Naive thymus-derived CD4-positive, alpha-beta T cell (primary cell): Measurements from ENCODE around the gene CHI3L2. TPM values are rescaled to one million over a fixed set of nuclear protein-coding genes. Genes with fewer than 3 reads are reported as not detected.

Experiments
- ATAC-seq: fragments of 150-1000 bp; cut with Tn5 transposase; 2 replicates; pipeline ENCODE4 v1.10.0; 2021; ENCODE audit warnings: mild to moderate bottlenecking, moderate library complexity
- CTCF ChIA-PET: fragments of 350-600 bp; sonication (Branson Sonifier 250); formaldehyde crosslinking; loops from one replicate; lab custom pipeline; 2021; ENCODE audit warnings: antibody characterized with exemption; lab: Charles Lee
- POLR2A ChIA-PET: fragments of 350-600 bp; sonication (Branson Sonifier 250); formaldehyde crosslinking; loops from one replicate; lab custom pipeline; 2021; ENCODE audit warnings: antibody characterized with exemption, inconsistent platforms; lab: Charles Lee
- DNase-seq, 9 donors: peaks; one replicate each; pipeline versions ENCODE4 v3.0.0 to v3.0.0-alpha.2; 2020 to 2022; ENCODE audit warnings: mixed read lengths in 1 of 9
- H3K27ac ChIP-seq: one replicate; pipeline ENCODE4 v1.7.0; 2013; ENCODE audit warnings: mild to moderate bottlenecking, low read depth, low read length, moderate library complexity
- H3K27me3 ChIP-seq, 2 donors: one replicate each; pipeline ENCODE4 v1.7.0; 2013; ENCODE audit warnings: low read length in 2 of 2, mild to moderate bottlenecking in 2 of 2, moderate library complexity in 2 of 2; ENCODE audit not compliant: control insufficient read depth in 2 of 2, insufficient read depth in 2 of 2
- H3K36me3 ChIP-seq, 3 experiments: 1 replicate in 2 of 3; 2 replicates in 1 of 3; pipeline ENCODE4 v1.7.0; 2013; ENCODE audit warnings: low read length in 3 of 3, mild to moderate bottlenecking in 3 of 3, moderate library complexity in 1 of 3; ENCODE audit not compliant: insufficient read depth in 3 of 3, control insufficient read depth in 2 of 3
- H3K4me1 ChIP-seq, 2 donors: one replicate each; pipeline ENCODE4 v1.7.0; 2013; ENCODE audit warnings: low read length in 2 of 2, mild to moderate bottlenecking in 2 of 2, moderate library complexity in 1 of 2; ENCODE audit not compliant: control insufficient read depth in 2 of 2, insufficient read depth in 2 of 2
- H3K4me3 ChIP-seq: 2 replicates; pipeline ENCODE4 v1.7.0; 2013; ENCODE audit warnings: mild to moderate bottlenecking, low read length
- H3K9me3 ChIP-seq, 3 experiments: 1 replicate in 2 of 3; 2 replicates in 1 of 3; pipeline ENCODE4 v1.7.0; 2013; ENCODE audit warnings: low read length in 3 of 3; ENCODE audit not compliant: control insufficient read depth in 2 of 3
- H3K27ac Mint-ChIP-seq, 9 donors: one replicate each; pipeline ENCODE4 v1.8.0; 2020 to 2022; ENCODE audit warnings: mixed read lengths in 9 of 9, mild to moderate bottlenecking in 8 of 9, moderate library complexity in 5 of 9, inconsistent platforms in 2 of 9
- H3K27me3 Mint-ChIP-seq, 5 donors: one replicate each; pipeline ENCODE4 v1.8.0; 2021 to 2022; ENCODE audit warnings: mixed read lengths in 5 of 5, mild to moderate bottlenecking in 1 of 5
- H3K36me3 Mint-ChIP-seq, 5 donors: one replicate each; pipeline ENCODE4 v1.8.0; 2020 to 2022; ENCODE audit warnings: mixed read lengths in 5 of 5, mild to moderate bottlenecking in 3 of 5, inconsistent platforms in 1 of 5
- H3K4me1 Mint-ChIP-seq, 7 donors: one replicate each; pipeline ENCODE4 v1.8.0; 2020 to 2022; ENCODE audit warnings: mixed read lengths in 7 of 7, mild to moderate bottlenecking in 3 of 7, inconsistent platforms in 1 of 7
- H3K4me3 Mint-ChIP-seq, 10 donors: one replicate each; pipeline ENCODE4 v1.8.0; 2020 to 2022; ENCODE audit warnings: mild to moderate bottlenecking in 10 of 10, mixed read lengths in 10 of 10, moderate library complexity in 6 of 10, inconsistent platforms in 2 of 10
- H3K9me3 Mint-ChIP-seq, 11 donors: one replicate each; pipeline ENCODE4 v1.8.0; 2020 to 2022; ENCODE audit warnings: mixed read lengths in 11 of 11, mild to moderate bottlenecking in 4 of 11, inconsistent platforms in 1 of 11, moderate library complexity in 1 of 11
- intact Hi-C, 2 donors: fragments of 100-400 bp; cut with micrococcal nuclease; formaldehyde crosslinking; loops; one replicate each; pipeline ENCODE4 v1.15.1; 2023
- polyA plus RNA-seq, 2 donors: library from polyadenylated mRNA; unstranded; fragments of 300-500 nt; fragmentation: Illumina TruSeq; gene quantifications; one replicate each; pipeline ENCODE4 v1.2.3, GENCODE V29; 2021
- total RNA-seq, 6 experiments: library from RNA in 5 of 6; stranded (reverse) in 5 of 6; gene quantifications; 1 replicate in 5 of 6; 2 replicates in 1 of 6; pipeline ENCODE4 v1.2.3 and lab custom pipeline; 2021 to 2026

Gene CHI3L2
- total and polyA plus RNA-seq, 7 experiments from 2014 or later, result 7.0 to 136 (median 29.1) TPM

- intact Hi-C loops, result no loop called here
- Mint-ChIP-seq H3K4me1 (peaks cover 14 to 71% (median 37%) of the 10 kb centered on the region in 7 donors), H3K36me3 (peaks cover 35 to 85% (median 68%) of the 10 kb centered on the region in 5 donors), H3K4me3 (no peak overlapping the region), H3K9me3 (peaks cover 0 to 7% (median 0%) of the 10 kb centered on the region in 11 donors), H3K27ac (peak overlapping the region in 4 of 9 donors; percentile 14 to 83 (median 52)), H3K27me3 (no peaks in the 10 kb centered on the region)
- CTCF ChIA-PET, result interaction anchor here (1.2 kb wide), 1 partner anchor 15 kb away, joined by 3 read pairs; no protein-coding TSS in a partner anchor
- ATAC-seq (no peak), DNase-seq (no peak)
- peaks cover 0 to 55% (median 0%) of the 10 kb centered on the region in 3 experiments for H3K36me3 ChIP-seq
- H3K27me3 ChIP-seq, result no peaks in the 10 kb centered on the region
- H3K27ac ChIP-seq, result no peak overlapping the region
- H3K4me1 ChIP-seq, result no peaks in the 10 kb centered on the region
- H3K4me3 ChIP-seq, result no peak overlapping the region
- POLR2A ChIA-PET, result interaction anchor here (0.6 to 0.9 kb wide), 2 partner anchors 11 to 13 kb away, joined by 3 to 4 read pairs; no protein-coding TSS in a partner anchor
- H3K9me3 ChIP-seq, result no peaks in the 10 kb centered on the region
Measured at GRCh38 chr1:111238056-111238795, 10.7 kb downstream of the CHI3L2 start.

- CTCF ChIA-PET, result interaction anchor here (0.7 to 1.0 kb wide), 2 partner anchors 10 to 92 kb away, joined by 3 read pairs; no protein-coding TSS in a partner anchor
- ATAC-seq (no peak), DNase-seq (no peak)
- Histone ChIP-seq H3K27ac (no peak overlapping the region), H3K4me3 (no peak overlapping the region), H3K9me3 (no peaks in the 10 kb centered on the region), H3K27me3 (no peaks in the 10 kb centered on the region), H3K4me1 (no peaks in the 10 kb centered on the region), H3K36me3 (peaks cover 0 to 59% (median 0%) of the 10 kb centered on the region in 3 experiments)
- Mint-ChIP-seq H3K4me1 (peaks cover 3 to 42% (median 17%) of the 10 kb centered on the region in 7 donors), H3K36me3 (peaks cover 36 to 77% (median 53%) of the 10 kb centered on the region in 5 donors), H3K27me3 (no peaks in the 10 kb centered on the region), H3K4me3 (no peak overlapping the region), H3K9me3 (peaks cover 0 to 7% (median 0%) of the 10 kb centered on the region in 11 donors), H3K27ac (peak overlapping the region in 3 of 9 donors; percentile 12 to 83 (median 28))
- POLR2A ChIA-PET, result interaction anchor here (1.0 kb wide), 1 partner anchor 13 kb away, joined by 4 read pairs; no protein-coding TSS in a partner anchor
- intact Hi-C loops, result no loop called here
Measured at GRCh38 chr1:111241797-111242196, 14.3 kb downstream of the CHI3L2 start.

GRCh38 chr1:111242805-111243523, 15.5 kb downstream of the CHI3L2 start:
- Mint-ChIP-seq H3K4me1 (peaks cover 0 to 30% (median 14%) of the 10 kb centered on the region in 7 donors), H3K27ac (peak overlapping the region in 4 of 9 donors; percentile 47 to 83 (median 52)), H3K9me3 (peaks cover 0 to 7% (median 0%) of the 10 kb centered on the region in 11 donors), H3K27me3 (no peaks in the 10 kb centered on the region), H3K4me3 (no peak overlapping the region), H3K36me3 (peaks cover 34 to 65% (median 42%) of the 10 kb centered on the region in 5 donors)
- no peak for ATAC-seq
- Histone ChIP-seq H3K27me3 (no peaks in the 10 kb centered on the region), H3K4me1 (no peaks in the 10 kb centered on the region), H3K9me3 (no peaks in the 10 kb centered on the region), H3K36me3 (peaks cover 0 to 59% (median 0%) of the 10 kb centered on the region in 3 experiments), H3K4me3 (no peak overlapping the region), H3K27ac (no peak overlapping the region)
- DNase-seq, result no peak
- ChIA-PET POLR2A (interaction anchor here (1.0 kb wide), 1 partner anchor 14 kb away, joined by 4 read pairs; no protein-coding TSS in a partner anchor), CTCF (no interaction called here)
- intact Hi-C loops, result no loop called here

DNA sequence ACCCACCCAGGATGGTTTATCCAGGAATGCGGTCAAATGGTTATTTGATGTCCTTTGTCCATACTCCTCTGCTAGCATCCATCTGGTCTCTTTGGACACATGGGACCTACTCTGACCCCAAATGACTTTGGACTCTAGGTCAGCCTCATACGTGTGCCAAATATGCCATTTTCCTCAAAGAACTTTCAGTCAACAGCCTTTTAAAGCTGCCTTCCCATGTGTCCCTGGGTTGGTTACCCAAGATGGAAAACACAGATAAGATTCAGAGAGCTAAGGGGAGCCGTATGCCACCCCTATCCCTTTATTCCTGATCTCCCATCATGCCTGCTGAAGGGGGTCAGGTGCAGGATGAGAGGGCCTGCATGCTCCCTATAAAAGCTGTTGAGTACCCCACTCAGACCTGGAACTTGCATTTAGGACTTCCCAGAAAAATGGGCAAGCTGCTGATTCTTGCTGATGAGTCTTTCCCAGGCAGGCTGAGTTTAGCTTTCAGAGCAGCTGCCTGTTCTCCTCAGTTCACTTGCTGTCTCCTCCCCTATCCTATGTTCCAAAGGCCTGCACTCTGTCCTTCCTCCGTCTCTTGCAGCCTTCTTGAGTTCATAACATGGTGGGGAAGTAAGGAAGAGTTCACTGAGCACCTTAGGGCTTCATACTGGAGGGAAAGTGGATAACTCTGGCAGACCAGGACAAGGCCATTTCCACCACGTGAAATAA, 19.8 kb downstream of the CHI3L2 start:
- peaks cover 0 to 2% (median 0%) of the 10 kb centered on the region in 11 donors for H3K9me3 Mint-ChIP-seq
- no peaks in the 10 kb centered on the region for H3K27me3 ChIP-seq
- intact Hi-C loops, result no loop called here
- peaks cover 0 to 18% (median 0%) of the 10 kb centered on the region in 3 experiments for H3K36me3 ChIP-seq
- ATAC-seq (no peak), DNase-seq (no peak)
- H3K4me3 ChIP-seq, result no peak overlapping the region
- no peak overlapping the region for H3K4me3 Mint-ChIP-seq
- POLR2A ChIA-PET, result interaction anchor here (0.7 kb wide), 1 partner anchor 35 kb away, joined by 4 read pairs; no protein-coding TSS in a partner anchor
- CTCF ChIA-PET, result no interaction called here
- peaks cover 10 to 25% (median 12%) of the 10 kb centered on the region in 5 donors for H3K36me3 Mint-ChIP-seq
- no peaks in the 10 kb centered on the region for H3K27me3 Mint-ChIP-seq
- peaks cover 9 to 19% (median 18%) of the 10 kb centered on the region in 7 donors for H3K4me1 Mint-ChIP-seq
- H3K27ac ChIP-seq, result no peak overlapping the region
- no peaks in the 10 kb centered on the region for H3K9me3 ChIP-seq
- H3K4me1 ChIP-seq, result peaks cover 4 to 10% of the 10 kb centered on the region in 2 donors
- peak overlapping the region in 3 of 9 donors; percentile 16 to 58 (median 18) for H3K27ac Mint-ChIP-seq

DNA sequence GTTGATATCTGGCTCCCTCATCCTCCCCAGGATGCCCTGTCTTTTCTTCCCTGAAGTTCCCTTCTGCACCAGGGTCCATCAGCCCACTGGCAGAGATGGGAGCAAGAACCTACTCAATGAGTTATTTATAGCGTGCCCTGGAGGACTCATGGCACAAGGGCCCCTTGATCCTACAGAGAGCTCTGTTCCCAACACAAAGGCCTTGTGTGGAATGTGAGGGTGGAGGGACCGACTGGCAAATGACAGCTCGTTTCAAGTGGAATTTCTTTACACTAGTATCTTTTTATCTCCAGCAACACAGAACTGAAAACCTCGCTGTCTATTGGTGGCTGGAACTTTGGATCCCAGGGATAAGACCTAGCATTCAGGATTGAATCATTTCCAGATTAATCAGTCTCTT, 22.4 kb downstream of the CHI3L2 start:
- Mint-ChIP-seq H3K4me3 (no peak overlapping the region), H3K27ac (peak overlapping the region in 1 of 9 donors; percentile 52), H3K4me1 (peaks cover 9 to 38% (median 33%) of the 10 kb centered on the region in 7 donors), H3K9me3 (peaks cover 0 to 2% (median 0%) of the 10 kb centered on the region in 11 donors), H3K27me3 (peaks cover 0 to 5% (median 0%) of the 10 kb centered on the region in 5 donors), H3K36me3 (peaks cover 0 to 6% (median 0%) of the 10 kb centered on the region in 5 donors)
- H3K27ac ChIP-seq, result no peak overlapping the region
- no peak for ATAC-seq
- H3K36me3 ChIP-seq, result no peaks in the 10 kb centered on the region
- no peaks in the 10 kb centered on the region for H3K9me3 ChIP-seq
- intact Hi-C loops, result loop anchor here in 1 of 2 donors (2.0 kb wide), 2 partner anchors 21 kb away; no protein-coding TSS in a partner anchor
- H3K27me3 ChIP-seq, result no peaks in the 10 kb centered on the region
- ChIA-PET CTCF (interaction anchor here (0.7 to 1.5 kb wide), 3 partner anchors 70 to 220 kb away, joined by 3 to 5 read pairs (median 3); no protein-coding TSS in a partner anchor), POLR2A (interaction anchor here (1.0 to 2.0 kb wide), 3 partner anchors 18 to 34 kb away, joined by 3 to 9 read pairs (median 5); no protein-coding TSS in a partner anchor)
- peaks cover 4 to 10% of the 10 kb centered on the region in 2 donors for H3K4me1 ChIP-seq
- DNase-seq, result no peak
- no peak overlapping the region for H3K4me3 ChIP-seq
